ENCODE data around the gene MEI4.

The MEI4 gene

GRCh38 chr6:77893391-77893790 lies 240.6 kb downstream of the MEI4 start:
- H3K27ac ChIP-seq, result no peak overlapping the region
- H3K4me3 ChIP-seq, result no peak overlapping the region

DNA sequence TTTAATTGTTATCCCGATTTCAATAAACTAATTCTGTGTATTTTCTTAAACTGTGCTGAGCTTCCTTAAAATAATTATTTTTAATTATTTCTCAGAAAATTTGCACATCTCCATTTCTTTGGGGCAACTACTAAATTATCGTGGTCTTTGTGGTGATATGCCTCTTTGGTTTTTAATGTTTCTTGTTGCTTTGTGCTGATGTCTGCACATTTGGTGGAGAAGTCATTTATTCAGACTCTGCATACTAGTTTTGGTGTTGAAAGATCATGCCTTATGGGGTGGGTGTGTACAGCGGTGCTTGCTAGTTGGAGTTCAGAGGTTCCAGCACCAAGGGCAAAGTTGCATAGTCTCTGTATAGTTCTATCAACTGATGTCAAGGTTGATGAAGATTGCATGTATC lies 253.2 kb downstream of the MEI4 start:
- Histone ChIP-seq H3K4me3 (no peak overlapping the region), H3K27ac (no peak overlapping the region)

DNA sequence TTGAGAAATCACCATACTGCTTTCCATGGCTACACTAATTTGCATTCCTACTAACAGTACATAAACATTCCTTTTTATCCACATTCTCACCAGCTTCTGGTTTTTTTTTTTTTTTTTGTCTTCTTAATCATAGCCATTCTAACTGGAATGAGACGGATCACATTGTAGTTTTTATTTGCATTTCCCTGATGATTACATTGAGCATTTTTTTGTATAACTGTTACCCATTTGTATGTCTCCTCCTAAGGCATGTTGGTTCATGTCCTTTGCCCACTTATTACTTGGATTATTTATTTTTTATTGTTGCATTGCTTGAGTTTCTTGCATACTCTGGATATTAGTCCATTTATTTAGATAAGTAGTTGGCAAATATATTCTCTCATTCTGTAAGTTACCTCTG lies 258.0 kb downstream of the MEI4 start:
- Histone ChIP-seq H3K4me3 (no peak overlapping the region), H3K27ac (no peak overlapping the region)

- Histone ChIP-seq H3K27ac (no peak overlapping the region), H3K4me3 (no peak overlapping the region)
Measured at GRCh38 chr6:77926198-77926751, 273.4 kb downstream of the MEI4 start.

GRCh38 chr6:77930382-77930781 lies 277.5 kb downstream of the MEI4 start:
- no peak overlapping the region for H3K4me3 ChIP-seq
- H3K27ac ChIP-seq, result no peak overlapping the region

DNA sequence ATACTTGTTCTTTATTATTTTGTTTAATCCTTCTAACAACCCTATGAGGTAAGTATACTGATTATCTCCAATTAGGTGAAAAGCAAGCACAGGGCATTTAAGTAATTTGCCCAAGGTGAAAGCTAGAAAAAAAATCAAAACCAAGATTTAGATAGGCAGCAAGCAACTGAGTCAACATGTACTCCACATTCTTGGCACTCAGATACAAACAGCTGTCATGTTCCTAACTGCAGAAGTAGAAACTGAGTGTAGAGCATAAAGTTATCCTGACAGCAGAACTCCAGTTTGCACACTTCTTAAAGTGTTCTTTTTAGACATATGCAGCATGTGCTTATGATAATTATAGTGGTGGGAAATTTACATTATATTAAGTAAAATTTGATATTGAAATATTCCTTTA lies 278.1 kb downstream of the MEI4 start:
- Histone ChIP-seq H3K4me3 (no peak overlapping the region), H3K27ac (no peak overlapping the region)

DNA sequence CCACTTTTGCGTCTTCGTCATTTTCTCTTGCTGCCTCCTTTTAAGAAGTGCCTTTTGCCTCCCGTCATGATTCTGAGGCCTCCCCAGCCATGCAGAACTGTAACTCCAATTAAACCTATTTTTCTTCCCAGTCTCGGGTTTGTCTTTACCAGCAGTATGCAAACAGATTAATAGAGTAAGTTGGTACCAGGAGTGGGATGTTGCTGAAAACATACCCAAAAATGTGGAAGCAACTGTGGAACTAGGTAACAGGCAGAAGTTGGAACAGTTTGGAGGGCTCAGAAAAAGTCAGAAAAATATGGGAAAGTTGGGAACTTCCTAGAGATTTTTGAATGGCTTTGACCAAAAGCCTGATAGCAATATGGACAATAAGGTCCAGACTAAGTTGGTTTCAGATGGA lies 309.2 kb downstream of the MEI4 start:
- Histone ChIP-seq H3K27ac (no peak overlapping the region), H3K4me3 (no peak overlapping the region)

- Histone ChIP-seq H3K4me3 (no peak overlapping the region), H3K27ac (no peak overlapping the region)
Measured at GRCh38 chr6:77965449-77965848, 312.6 kb downstream of the MEI4 start.

- H3K27ac ChIP-seq, result no peak overlapping the region
- no peak overlapping the region for H3K4me3 ChIP-seq
Measured at GRCh38 chr6:77972334-77972733, 319.5 kb downstream of the MEI4 start.

All from skin epidermis (tissue), 12 donors.